Raji (cell line): Measurements from ENCODE around the gene RBM20.

Experiments used
- POLR2A ChIP-seq: IDR thresholded peaks from 2 replicates; pipeline ENCODE4 v1.6.1; 2011; ENCODE audit warnings: low read depth, low read length, control low read depth; ENCODE audit not compliant: insufficient read depth

Gene RBM20

DNA sequence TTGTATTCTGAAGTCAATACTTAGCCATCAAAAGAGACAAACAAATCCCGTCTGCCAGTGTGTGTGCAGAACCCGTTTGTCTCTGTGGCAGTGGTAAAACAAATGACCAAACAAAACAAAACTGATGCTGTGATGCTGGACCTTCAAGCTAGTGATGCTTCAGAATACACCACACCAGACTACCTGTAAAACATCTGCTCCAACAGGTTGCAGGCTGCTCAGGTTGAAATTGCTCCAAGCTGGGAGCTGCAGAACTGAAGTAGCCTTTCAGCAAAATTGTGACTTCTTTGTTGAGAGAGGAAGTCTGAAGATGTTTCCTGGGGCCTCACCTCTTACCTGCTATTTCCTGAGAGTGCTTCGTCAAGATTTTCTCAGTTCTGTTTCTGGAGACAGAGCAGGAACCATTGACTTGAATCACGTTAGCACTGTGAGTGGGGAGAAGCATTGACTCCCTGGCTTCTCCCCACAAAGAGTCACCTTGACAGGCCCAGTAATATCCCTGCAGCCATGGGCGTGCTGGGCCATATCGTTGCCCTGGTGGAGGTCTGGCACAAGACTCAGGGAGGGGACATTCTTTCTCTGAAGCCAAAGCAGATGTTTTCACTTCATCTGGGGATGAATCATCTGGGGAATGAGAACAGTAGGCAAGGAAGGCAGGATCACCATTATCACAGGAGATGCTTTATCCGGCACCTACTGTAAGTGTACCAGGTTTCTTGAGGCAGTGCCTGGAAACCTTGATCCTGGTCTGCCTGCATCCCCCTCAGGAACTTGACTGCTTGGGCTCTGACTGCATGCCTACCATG lies 80.2 kb downstream of the RBM20 start:
- TF ChIP-seq POLR2A: no peak

DNA sequence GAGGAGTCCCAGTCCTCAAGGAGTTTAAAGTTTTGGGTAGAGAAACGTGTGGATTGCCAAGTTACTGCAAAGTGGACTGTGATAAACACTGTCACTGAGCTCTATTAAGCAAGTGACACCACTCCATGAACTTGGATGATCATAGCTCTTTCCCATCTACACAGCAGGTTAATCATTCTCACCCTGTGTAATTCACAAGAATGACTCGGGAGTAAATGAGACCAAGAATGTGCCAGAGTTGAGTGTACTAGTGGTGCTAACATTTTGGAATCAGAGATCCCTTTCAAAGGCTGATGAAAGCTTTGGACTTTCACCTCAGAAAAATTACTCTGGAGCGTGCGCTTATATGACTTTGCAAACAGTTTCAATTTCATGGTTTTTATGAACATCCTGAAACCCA lies 80.8 kb downstream of the RBM20 start:
- TF ChIP-seq POLR2A: no peak

DNA sequence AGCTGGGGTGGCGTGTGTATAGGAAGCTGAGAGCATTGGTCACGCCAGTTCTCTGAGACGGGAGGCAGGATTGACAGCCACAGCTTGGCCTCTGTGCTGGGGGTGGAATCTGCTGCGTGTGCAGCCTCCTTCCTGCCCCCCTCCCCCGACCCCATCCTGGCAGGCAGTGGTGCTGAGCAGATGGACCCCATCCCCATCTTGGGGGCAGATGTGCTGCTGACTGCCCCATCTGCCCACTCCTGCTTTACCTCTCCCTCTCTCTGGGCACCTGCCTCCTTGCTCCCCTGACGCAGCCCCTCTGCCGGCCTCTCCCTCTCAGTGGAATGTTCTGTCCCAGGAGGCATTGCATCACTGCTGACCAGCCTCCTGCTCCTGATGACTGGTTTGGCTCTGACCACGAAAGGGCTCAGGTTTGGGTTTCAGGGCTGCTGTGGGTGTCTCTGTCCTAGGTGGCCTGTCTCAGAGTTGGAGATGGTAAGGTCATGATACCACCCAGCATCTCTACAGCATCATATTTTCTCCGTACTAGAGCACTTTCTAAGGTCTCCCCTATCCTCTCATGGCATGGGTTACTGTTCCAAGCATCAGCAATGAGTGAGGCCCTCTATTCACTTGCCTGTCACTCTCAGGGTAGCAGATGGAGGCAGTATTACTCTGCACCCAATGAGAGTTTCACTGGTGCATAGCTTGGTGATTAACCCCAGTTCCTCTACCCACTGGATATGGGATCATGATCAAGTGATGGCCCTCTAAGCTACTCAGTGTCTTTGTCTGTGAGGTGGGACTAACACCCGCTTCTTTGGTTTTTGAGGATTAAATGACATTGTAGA lies 81.9 kb downstream of the RBM20 start:
- no peak for TF ChIP-seq POLR2A

DNA sequence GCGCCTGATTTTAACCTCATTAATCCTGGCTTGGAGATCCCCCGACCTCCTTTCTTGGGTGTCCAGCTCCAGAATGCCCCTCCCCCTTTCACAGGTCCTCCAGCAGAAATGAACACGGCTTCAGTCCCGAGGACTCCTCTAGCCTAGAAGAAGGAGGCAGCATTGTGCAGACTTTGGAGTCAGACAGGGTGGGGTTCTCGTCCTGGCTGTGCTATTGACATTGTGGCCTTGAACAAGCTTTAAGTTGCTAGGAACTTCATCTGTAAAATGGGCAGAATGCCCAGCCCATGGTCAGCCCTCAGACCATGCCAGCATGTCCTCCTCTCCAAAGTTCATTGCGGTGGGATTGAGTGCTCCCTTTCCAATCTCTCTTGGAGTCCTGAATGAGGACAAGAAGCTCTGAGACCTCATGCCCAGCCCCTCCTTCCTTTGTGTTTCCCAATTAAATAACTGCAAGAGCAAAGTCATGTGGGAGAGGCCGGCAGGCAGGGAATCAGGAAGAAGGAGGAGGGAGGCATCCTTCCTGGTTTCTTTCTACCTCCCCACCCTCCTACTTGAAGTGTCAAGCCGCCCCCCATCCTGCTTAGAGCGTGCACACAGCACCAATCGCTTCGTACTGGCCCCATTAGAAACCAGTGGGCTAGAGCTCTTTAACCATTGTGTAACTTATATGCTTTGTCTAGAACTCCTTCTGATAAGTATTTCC lies 86.4 kb downstream of the RBM20 start:
- no peak for TF ChIP-seq POLR2A

DNA sequence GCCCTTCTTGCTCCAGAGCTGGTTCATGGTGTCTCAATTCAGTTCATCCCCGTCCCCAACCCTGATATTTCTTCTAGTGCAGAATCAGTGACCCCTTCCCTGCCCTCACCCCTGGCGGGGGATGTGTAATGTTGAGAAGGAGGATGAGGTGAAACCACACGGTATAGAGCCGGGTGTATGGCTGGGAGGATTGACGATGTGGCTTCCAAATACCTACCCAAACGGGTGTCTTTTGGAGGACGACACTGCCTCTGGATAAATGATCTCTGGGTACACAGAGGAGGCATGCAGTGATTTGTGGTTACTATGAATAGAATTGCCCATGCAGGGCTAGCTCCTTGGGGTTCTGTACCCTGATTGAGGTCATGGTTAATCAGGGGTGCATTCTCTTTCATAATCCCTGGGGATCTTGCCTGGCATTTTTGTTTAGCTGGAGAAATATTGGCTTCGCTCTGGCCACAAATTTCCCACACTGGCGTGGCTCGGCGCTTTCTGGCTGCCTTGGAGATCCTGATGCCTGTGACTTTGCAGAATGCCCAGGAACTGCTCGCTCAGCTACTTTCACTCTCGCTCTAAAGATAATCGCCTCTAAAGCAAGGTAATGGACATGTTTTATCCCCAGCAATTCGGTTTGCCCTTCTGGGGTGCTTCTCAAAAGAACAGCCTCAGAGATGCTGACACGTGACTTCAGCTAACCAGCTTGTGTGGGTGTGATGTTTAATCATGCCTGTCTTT lies 89.2 kb downstream of the RBM20 start:
- TF ChIP-seq POLR2A: no peak

DNA sequence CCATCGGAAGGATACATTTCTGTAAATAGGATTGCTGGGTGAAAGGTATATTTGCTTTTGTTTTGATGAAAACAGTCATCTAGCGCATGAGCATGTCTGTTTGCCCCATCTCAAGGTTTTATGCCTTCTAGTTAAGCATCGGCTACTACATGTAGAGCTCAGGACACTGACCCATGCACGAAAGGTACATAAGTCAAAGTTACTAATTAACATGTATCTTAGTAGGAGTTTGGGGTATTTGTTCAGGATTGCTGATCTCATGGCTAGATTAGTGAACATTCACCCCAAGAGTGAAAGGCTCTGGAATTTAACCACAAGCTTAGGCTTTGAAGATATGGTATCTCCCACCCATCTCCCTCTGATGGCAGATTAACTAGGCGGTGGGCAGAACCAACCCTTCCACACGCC lies 91.5 kb downstream of the RBM20 start:
- no peak for TF ChIP-seq POLR2A

DNA sequence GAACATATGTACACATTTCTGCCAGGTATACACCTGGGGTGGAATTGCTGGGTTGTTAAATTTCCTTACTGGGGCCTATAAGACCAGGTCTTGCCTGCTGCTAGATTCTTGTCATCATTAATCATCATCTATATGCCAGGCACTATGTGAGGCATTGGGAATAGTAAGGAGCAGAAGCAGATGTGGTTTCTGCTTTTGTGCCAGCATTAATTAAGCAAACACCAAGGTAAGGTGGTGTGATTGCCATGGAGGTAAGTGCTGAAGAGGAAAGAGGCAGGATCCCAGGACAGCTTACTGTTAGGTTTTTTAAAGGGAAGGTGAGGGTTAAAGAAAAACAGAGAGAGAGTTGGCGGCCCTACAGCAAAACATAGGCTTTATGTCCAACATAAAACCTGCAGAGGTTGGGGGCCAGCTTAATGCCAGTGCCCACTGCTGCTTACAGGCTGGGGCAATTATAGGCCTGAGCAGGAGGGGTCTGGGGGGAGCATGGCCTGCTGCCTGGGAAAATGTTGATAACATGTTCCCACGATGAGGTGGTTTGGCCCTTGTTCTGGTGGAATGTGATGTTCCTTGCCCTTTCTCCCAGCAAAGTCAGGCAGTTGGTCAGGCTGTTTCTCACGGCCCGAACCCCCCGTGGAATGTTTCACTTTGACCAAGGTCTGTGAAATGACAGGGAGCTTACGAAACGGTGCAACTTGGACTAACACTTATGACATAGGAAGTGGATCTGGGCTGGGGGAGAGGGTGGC lies 93.9 kb downstream of the RBM20 start:
- TF ChIP-seq POLR2A: no peak

DNA sequence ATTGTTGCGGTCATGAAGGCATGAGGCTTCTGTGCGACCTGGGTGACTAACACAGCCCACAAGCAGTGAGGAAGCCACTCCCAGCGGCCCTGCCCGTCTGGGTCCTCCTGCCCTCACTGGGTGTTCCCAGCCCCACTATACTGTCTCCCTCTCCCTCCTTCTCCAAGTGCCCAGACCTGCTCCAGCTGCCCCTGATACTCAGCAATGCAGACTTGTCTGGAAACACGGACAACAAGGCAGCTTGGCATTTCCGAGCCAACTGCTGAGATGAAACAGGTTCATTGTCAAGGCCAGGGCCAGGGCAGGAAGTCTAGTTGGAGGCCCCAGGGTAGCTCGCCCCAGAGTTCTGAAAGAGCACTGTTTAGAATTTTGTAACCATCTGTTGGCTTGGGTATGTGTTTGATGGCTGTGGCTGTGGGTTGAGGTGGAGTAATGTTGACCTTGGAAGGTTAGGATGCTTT lies 95.7 kb downstream of the RBM20 start:
- no peak for TF ChIP-seq POLR2A

DNA sequence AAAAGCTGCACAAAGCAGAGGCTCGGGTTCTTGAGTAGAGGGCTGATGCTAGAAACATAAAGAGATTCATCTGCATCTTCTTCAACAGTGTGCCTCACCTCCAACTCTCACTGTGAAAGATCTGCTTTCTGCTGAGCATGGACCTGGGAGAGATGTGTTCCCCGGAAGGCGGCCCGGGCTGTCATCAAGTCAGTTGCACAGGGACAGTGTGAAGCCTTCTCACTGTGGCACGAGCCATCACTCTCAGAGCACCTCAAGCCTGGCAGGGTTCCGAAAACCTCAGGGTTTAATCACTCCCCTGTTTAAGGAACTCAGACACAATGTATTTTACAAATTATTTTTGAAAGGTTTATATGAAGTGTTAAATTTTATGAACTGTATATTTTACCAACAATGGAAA lies 98.7 kb downstream of the RBM20 start:
- no peak for TF ChIP-seq POLR2A

DNA sequence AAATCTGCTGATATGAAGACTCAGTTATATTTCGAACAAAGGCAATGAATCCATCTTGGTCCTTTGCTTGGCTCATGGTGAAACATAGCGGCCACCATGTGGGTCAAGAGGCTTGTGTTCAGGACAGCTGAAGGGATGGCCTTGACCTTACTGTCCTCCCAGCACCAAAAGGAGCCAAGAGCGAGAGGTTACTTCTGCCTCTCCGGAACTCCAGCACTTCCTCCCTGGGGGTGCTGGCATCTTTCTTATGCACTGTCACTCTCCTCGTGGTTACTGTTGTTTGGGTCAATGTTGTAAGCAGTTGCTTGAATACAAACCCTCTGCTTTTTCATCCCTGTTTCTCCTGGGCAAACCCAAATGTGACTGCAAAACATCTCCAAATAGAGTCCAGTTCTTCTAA lies 100.6 kb downstream of the RBM20 start:
- TF ChIP-seq POLR2A: no peak

DNA sequence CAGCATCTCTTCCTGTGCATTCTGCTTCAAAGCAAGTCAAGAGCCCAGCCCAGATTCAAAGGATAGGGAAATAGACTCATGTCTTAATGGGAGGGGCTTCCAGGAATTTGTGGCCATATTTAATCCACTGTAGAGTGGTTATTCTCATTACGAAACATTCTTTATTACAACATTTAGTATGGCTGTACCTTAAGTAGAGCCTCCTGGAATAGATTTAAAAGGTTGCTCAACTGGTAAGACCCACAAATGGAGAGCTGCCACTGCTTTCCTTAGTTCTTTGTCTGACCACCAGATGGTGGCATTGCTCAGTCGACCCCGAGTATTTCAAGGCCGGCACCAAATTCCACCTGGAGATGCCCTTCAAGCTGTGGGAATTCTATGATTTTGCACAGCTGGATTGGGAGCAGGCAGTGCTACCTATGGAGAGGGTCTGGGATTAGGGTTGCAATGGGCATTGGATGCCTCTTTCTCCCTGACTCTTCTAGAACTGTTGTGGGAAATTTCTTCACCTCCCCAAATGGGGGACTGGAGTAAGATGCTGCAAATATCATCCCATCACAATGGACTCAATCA lies 102.2 kb downstream of the RBM20 start:
- TF ChIP-seq POLR2A: no peak

DNA sequence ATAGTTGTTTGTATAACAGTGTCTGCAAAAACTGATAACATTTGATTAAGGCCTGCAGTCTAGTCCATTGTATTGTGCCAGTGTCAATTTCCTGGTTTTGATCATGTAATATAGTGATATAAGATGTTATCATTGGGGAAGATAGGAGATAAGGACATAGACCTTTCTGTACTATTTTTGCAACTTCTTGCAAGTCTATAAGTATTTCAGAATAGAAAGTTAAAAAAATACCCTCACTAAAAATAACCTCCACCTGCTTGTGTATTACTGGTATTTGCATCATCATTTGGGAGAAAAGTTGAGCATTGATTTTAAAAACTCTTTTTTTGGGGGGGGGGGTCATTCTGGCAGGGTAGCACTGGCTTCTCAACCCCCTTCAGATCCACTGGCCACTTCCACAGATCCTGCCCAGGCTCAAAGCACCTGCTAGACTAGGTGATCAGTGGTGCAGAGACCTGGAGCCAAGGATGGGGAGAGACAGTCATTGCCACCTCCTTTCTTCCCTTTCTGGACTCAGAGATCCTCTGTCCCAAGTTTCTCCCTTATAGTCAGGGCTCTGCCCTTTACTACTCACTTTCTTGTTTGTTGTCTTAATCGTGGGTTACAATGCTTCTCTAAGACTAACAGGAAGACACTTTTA lies 103.0 kb downstream of the RBM20 start:
- TF ChIP-seq POLR2A: no peak
